ENCODE measurements around the gene EPB41L5.
"Not testable (repeated sequence)": the region's sequence is repeated elsewhere in the genome, so short reads cannot be mapped to it uniquely, and the experiment has no call there.

EPB41L5 gene

DNA sequence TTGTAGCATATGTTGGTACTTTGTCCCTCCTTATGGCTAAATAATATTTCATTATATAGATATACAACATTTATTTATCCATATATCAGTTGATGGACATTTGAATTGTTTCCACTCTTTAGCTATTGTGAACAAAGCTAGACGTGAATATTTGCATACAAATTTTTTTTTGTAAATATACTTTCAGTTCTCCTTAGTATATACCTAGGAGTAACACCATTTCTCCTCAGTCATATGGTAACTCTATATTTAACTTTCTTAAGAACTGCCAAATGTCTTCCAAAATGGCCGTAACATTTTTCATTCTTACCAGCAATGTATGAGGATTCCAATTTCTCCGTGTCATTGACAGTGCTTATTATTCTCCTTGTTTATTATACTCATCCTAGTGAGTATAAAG is 135.8 kb downstream of the EPB41L5 start:
- no peak for DNase-seq

- no peak for DNase-seq
These were observed 136.5 kb downstream of the EPB41L5 start for GRCh38 chr2:120149406-120149805.

DNA sequence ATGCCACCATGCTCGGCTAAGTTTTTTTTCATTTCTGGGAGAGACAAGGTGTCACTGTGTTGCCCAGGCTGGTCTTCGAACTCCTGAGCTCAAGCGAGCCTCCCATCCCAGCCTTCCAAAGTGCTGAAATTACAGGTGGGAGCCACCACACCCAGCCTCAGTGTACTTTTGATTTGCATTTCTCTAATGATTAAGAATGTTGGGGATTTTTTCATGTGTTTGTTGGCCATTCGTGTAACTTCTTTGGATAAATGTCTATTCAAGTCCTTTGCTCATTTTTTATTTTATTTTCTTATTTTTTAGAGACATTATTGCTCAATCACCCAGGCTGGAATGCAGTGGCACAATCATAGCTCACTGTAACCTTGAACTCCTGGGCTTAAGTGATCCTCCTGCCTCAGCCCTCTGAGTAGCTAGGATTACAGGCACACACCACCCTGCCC is 137.2 kb downstream of the EPB41L5 start:
- no peak for DNase-seq

DNA sequence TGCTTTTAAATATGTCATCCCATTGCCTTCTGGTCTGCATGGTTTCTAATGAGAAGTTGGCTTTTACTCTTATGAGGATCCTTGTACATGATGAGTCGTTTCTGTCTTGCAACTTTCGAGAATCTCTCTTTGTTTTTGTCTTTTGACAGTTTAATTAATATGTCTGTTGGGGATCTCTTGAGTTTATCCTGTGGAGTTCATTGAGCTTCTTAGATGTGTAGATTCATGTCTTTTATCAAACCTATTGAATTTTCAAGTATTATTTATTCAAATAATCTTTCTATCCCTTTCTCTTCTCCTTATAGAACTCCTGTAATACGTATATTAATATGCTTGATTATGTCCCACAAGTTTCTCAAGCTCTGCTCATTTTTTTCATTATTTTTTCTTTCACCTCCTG is 142.4 kb downstream of the EPB41L5 start:
- DNase-seq, result no peak

DNA sequence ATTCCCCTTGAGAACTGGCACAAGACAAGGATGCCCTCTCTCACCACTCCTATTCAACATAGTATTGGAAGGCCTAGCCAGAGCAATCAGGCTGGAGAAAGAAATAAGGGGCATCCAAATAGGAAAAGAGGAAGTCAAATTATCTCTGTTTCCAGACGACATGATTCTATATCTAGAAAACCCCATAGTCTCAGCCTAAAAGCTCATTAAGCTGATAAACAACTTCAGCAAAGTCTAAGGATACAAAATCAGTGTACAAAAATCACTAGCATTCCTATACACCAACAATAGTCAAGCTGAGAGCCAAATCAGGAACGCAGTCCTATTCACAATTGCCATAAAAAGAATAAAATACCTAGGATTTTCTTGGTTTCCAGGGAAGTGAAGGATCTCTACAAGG is 145.8 kb downstream of the EPB41L5 start:
- peak; percentile 8 for DNase-seq

DNA sequence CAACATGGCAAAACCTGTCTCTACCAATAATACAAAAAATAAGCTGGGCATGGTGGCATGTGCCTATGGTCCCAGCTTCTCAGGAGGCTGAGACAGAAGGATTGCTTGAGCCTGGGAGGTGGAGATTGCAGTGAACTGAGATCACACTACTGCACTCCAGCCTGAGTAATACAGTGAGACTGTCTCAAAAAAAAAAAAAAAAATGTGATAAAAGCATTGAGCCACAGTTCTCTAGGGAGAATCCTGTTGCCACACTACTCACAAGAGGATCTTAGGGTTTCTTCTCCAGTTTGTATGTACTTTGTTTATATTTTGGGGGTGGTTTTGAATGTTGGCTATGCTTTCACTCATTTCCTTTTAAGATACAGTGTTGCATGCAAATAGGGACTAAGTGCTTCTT is 148.3 kb downstream of the EPB41L5 start:
- no peak for DNase-seq

DNA sequence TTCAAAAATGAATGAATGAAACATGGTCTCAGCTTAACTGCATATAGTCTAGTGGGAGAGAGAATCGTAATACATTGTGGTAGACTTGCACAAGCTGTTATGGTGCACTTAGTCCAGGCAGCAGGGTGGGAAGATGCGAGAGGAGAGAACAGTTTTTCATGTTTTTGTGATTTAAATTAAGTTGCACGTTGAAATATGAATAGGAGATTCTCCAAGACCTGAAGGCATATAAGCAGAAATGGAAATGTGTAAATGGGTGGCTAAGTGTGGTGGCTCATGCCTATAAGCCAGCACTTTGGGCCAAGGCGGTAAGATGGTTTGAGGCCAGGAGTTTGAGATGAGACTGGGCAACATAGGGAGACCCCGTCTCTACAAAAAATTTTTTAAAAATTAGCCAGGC is 149.8 kb downstream of the EPB41L5 start:
- DNase-seq, result no peak

DNA sequence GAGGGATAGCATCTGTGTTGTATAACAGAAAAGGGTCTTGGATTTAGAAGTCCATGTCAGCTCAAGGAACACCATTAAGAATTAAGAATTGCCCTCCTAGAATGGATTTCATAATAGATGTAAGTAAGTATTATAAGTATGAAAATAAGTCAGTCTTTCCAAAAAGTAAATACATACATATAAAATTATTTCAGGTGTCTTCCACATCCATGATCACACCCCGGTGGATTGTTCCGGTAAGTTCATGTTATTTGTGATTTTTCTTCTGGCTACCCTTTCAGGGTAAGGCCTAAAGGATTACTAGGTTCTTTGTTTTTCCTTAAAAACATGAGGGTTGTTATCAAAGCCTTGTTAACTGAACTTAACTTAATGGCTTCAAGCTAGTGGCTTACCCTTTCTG is 154.4 kb downstream of the EPB41L5 start:
- DNase-seq, result no peak

DNA sequence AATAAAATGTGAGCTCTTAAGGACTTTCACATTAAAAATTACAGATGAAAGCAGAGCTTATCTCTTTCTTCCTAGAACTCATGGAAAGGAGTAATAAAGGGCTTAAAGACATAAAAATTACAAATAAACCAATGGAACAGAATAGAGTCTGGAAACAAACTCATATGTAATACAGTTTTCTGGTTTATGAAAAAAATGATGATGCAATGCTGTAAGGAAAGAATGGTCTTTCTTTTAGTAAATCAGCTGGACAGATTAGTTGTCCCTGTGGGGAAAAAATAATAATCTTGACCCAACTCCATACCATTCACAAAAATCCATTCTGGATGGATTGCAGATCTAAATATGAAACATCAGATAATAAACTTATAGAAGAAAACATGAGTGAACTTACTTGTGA is 156.1 kb downstream of the EPB41L5 start:
- DNase-seq, result no peak

DNA sequence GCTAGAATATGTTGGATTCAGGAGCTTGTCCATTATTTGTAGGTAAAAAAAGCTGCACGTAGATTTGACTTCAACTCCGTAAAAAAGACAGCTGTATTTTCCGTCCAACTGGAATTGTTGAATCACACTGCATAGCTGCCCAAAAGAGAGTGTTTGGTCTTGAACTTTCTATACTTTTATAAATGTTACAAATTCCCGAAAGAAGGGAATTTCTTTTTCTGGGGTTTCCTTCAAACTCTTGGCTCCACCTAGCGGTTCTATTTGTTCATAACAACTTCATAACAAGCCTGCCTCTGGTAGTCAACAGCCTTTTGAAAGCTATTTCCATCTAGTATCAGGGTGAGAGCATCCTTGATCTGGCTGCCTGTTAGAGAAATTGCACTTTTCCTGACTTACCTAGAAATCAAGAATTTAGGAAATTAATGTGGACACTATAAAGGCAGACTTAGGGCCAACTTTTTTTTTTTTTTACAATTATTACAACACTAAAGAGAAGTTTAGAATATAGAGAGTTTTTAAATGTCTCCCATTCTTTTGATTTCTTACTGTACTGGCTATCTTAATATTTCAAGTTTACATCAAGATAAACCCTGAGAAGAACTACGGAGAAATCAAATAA is 162.2 kb downstream of the EPB41L5 start:
- peak; percentile 70 for DNase-seq

DNA sequence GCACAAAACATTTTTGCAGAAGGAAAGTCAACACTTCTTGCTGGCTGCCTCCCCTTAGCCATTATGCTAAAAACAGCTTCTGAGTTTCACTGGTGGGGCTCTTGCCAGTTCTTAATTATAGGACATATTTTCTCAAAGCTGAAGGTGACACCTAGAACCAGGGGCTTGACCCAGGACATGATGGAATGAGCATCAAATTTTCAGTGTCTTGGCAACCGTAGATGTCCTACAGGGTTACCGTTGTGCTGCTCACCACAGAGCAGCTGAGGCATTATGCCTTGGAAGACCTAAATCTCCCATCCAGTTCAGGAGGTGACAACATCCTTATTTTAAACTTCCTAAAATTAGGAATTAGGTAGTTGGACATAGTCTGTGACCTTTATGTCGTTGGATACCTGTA is 163.6 kb downstream of the EPB41L5 start:
- no peak for DNase-seq

- peak; percentile 73 for DNase-seq
These were observed 164.2 kb downstream of the EPB41L5 start for GRCh38 chr2:120177001-120177621.

GRCh38 chr2:120177973-120178372 is 165.1 kb downstream of the EPB41L5 start:
- DNase-seq, result no peak

DNA sequence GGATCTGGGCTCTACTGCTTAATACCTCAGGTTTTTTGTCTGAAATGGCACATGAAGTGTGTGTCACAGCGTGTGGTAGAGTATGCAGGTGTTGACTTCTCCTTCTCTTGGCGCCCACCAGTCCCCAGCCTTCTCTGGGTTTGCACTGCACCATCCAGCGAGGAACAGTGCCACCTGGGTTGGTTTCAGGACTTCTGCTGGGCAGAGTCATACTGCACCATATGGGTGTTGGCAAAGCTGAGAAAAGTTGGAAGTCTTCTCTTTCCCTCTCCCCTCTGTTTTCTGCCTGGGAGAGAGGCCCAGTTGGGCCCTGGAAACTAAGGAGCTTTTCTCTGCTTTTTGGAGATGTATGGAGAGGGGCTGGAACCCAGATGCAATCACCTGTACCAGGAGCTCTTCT is 166.5 kb downstream of the EPB41L5 start:
- no peak for DNase-seq

- DNase-seq, result no peak
These were observed 167.2 kb downstream of the EPB41L5 start for GRCh38 chr2:120180066-120180465.

DNA sequence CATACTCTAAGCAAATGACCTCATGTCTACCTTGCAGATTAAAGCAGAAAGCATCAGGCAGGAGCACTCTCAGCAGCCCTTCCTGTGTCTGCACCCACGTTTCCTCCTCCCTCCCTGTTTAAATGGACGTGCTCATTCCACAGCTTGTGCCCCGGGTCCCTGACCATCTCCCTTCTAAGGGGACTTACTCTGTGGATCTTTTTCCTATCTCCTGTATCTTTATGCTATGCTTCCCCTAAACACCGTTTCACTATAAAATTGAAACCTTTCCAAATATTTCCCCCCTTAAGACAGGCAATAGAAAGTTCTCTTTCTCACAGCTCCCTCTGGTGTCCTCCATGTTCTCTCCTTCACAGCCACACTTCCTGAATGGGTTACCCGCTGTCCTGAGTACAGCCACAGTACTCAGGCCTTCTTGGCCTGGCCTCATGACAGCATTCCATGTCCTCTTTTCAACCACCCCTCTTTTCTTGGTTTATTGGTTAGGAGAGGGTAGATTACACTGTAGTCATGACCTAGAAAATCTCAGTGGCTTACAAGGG is 169.2 kb downstream of the EPB41L5 start:
- no peak for DNase-seq

DNA sequence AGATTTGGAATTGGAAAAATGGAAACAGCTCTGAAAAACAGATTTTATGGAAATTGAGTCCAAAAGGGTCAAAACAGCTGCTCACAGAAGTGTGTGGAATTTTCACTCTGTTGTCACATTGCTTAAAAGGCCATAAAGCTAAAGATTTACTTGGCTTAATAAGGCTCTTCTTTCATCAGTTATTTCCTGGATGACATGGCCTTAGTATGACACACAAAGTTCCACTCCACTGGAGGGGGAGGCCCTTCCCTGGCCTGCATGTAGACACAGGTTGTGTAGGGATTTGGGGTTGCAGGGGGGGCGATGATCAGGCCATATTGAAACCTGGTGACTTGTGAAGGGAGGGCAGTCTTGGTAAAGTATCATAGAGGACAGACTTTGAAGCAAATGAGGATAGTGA is 176.3 kb downstream of the EPB41L5 start:
- DNase-seq, result no peak

DNA sequence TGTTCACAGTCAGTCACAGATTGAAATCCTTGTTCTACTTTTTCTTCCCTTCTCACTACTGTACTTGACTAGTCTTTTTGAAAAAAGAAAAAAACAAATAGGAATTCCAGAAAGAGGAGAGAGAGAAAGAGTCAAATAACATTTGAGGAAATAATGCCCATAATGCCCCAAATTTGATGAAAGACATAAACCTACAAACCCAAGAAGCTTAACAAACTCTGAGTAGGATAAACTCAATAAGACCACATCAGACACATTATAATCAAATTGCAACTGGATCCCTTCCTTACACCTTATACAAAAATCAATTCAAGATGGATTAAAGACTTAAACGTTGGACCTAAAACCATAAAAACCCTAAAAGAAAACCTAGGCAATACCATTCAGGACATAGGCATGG is 179.4 kb downstream of the EPB41L5 start:
- no peak for DNase-seq

- DNase-seq, result no peak
These were observed 182.7 kb downstream of the EPB41L5 start for GRCh38 chr2:120195553-120195952.

DNA sequence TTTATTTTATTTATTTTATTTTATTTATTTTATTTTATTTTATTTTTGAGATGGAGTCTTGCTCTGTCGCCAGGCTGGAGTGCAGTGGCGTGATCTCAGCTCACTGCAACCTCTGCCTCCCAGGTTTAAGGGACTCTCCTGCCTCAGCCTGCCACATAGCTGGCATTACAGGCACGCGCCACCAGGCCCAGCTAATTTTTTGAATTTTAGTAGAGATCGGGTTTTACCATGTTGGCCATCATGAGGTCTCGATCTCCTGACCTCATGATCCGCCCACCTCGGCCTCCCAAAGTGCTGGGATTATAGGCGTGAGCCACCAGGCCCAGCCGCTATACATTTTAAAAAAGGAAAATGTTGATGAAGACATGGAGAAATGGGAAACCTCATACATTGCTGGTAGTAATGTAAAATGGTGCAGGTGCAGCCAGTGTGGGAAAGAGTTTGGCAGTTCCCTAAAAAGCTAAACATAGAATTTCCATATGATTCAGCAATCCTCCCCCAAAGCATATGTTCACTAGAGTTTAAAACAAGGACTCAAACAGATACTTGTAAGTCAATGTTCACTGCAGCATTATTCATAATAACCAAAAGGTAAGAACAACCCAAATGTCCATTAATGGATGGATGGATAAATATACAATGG is 187.1 kb downstream of the EPB41L5 start:
- DNase-seq, result not testable (repeated sequence)

DNA sequence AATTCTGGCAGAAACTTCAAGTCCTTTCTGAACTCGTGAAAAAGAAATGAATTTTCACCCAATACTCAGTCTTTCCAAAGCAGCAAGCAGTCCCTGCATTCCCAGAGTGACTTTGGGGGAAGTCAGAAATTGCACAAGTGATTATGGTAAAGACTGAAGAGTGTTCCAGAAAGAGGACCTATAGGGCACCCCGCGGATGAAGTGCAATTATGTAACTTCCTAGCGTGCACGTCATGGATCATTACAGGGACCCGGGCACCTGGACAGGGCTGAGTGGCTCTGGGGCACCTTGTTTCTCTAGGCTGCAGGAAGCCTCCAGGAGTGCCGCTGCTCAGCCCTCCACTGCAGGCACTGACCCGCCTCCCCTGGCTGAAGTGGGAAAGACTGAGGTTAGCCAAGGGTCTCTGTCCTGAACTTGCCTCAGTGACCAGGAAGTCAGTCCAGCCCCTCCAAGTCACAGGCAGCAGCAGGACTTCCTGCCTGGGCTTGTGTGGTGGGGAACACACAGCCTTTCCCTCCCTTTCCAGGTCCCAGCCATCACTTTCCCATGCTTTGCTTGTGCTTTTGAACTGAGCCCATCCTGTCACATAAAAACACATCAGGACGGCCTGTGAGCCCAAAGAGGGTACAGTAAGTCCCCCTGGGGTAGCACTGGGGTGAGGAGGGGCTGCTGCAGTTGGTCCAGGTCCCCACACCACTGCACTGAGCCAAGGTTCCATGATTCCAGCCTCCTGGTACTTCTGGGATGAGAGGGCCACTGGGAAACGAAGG is 190.6 kb downstream of the EPB41L5 start:
- DNase-seq, result no peak

DNA sequence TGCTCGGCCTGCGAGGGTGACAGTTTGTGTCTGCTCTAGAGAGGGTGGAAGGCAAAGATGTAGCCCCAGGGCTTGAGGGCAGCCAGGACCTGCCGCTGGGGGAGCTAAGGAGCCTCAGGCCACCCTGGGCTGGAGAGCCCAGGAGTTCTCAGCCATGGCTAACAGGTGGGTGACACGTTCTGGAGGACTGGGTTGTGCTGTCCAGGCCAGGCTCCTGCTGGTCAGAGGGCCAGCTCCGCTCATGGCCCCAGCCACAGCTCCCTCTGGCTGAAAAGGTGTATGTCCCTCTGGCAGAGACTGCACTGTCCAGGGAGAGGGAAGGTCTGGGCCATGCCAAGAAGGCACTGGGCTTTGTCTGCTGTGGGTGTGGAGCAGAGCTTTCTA is 191.1 kb downstream of the EPB41L5 start:
- no peak for DNase-seq

DNA sequence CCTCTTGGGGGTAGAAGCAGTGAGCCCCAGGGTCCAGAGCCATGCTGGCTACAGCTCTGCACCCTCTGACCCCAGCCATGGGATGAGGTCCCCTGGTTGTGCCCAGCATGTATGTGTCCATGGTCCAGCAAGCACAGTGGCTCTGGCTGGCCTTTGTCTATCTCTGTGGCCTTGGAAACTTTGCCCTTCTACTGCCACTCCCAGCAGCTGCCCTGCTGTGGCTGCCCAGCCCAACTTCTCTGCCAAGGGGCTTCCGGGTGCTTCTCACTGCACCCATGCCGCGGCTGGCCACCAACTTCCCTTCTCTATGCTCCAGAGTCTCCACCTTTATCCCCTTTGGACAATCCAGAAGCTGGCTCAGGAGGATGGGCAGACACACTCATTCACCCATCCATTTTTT is 191.5 kb downstream of the EPB41L5 start:
- no peak for DNase-seq
